Measurements from ENCODE around the gene HLA-DPB1.
A peak's percentile ranks its signal among the peaks of the same experiment; 100 is the strongest.

The HLA-DPB1 gene

GRCh38 chr6:33080127-33081089 is 4.6 kb downstream of the HLA-DPB1 start:
- no peak overlapping the region for H2AFZ ChIP-seq (ENCODE audit: low read length)
- no peak overlapping the region for H3K27ac ChIP-seq (ENCODE audit: low read length)

GRCh38 chr6:33081098-33081824 is 5.5 kb downstream of the HLA-DPB1 start:
- Histone ChIP-seq H3K27ac (ENCODE audit: low read length) (no peak overlapping the region), H2AFZ (ENCODE audit: low read length) (no peak overlapping the region), H3K79me2 (ENCODE audit: low read length) (no peaks in the 10 kb centered on the region), H3K27me3 (replicated peaks; ENCODE audit: insufficient read depth, low read length) (no peaks in the 10 kb centered on the region), H3K9me2 (replicated peaks; ENCODE audit: insufficient read depth, low read length) (no peaks in the 10 kb centered on the region), H3K9ac (ENCODE audit: low read length) (no peak overlapping the region), H3K4me3 (ENCODE audit: low read length) (no peak overlapping the region), H3F3A (ENCODE audit: insufficient read depth, low read length) (no peaks in the 10 kb centered on the region), H3K4me1 (ENCODE audit: low read length) (0 out of 2 replicates have a peak, but pooled peaks cover 3% of the 10 kb centered on the region), H3K9me3 (replicated peaks; ENCODE audit: insufficient read depth, low read length) (no peaks in the 10 kb centered on the region), H3K36me3 (replicated peaks; ENCODE audit: insufficient read depth, low read length) (no peaks in the 10 kb centered on the region), H3K4me2 (ENCODE audit: low read depth, low read length) (no peak overlapping the region), H4K20me1 (ENCODE audit: insufficient read depth, low read length) (no peaks in the 10 kb centered on the region)
- no peak for DNase-seq
- TF ChIP-seq EZH2 (optimal IDR thresholded peaks at IDR 0.05; ENCODE audit: low read depth, low read length) (no peak), EZH2phosphoT487 (IDR thresholded peaks at IDR 0.05; ENCODE audit: low read length) (no peak), CTCF (IDR thresholded peaks at IDR 0.05; ENCODE audit: low read length) (no peak)

More at GRCh38 chr6:33080127-33081089, 4.6 kb downstream of the HLA-DPB1 start:
- no peak for DNase-seq
- Histone ChIP-seq H3K36me3 (replicated peaks; ENCODE audit: insufficient read depth, low read length) (no peaks in the 10 kb centered on the region), H3K9me3 (replicated peaks; ENCODE audit: insufficient read depth, low read length) (no peaks in the 10 kb centered on the region), H4K20me1 (ENCODE audit: insufficient read depth, low read length) (no peaks in the 10 kb centered on the region), H3K4me2 (ENCODE audit: low read depth, low read length) (no peak overlapping the region), H3K4me1 (ENCODE audit: low read length) (peaks cover 7% of the 10 kb centered on the region), H3K79me2 (ENCODE audit: low read length) (no peaks in the 10 kb centered on the region), H3F3A (ENCODE audit: insufficient read depth, low read length) (no peaks in the 10 kb centered on the region), H3K9me2 (replicated peaks; ENCODE audit: insufficient read depth, low read length) (no peaks in the 10 kb centered on the region), H3K9ac (ENCODE audit: low read length) (no peak overlapping the region), H3K27me3 (replicated peaks; ENCODE audit: insufficient read depth, low read length) (no peaks in the 10 kb centered on the region), H3K4me3 (ENCODE audit: low read length) (no peak overlapping the region)
- TF ChIP-seq EZH2phosphoT487 (IDR thresholded peaks at IDR 0.05; ENCODE audit: low read length) (no peak), CTCF (IDR thresholded peaks at IDR 0.05; ENCODE audit: low read length) (no peak), EZH2 (optimal IDR thresholded peaks at IDR 0.05; ENCODE audit: low read depth, low read length) (no peak)

- no peak overlapping the region for H3K4me2 ChIP-seq (ENCODE audit: low read depth, low read length)
- no peaks in the 10 kb centered on the region for H3K4me1 ChIP-seq (ENCODE audit: low read length)
- no peaks in the 10 kb centered on the region for H3K9me2 ChIP-seq (replicated peaks; ENCODE audit: insufficient read depth, low read length)
- no peaks in the 10 kb centered on the region for H4K20me1 ChIP-seq (ENCODE audit: insufficient read depth, low read length)
- no peak overlapping the region for H2AFZ ChIP-seq (ENCODE audit: low read length)
- peak; percentile 78 for TF ChIP-seq CTCF (IDR thresholded peaks at IDR 0.05; ENCODE audit: low read length)
- no peak for TF ChIP-seq EZH2phosphoT487 (IDR thresholded peaks at IDR 0.05; ENCODE audit: low read length)
- no peak for TF ChIP-seq EZH2 (optimal IDR thresholded peaks at IDR 0.05; ENCODE audit: low read depth, low read length)
- H3K27ac ChIP-seq (ENCODE audit: low read length): no peak overlapping the region
- no peaks in the 10 kb centered on the region for H3K36me3 ChIP-seq (replicated peaks; ENCODE audit: insufficient read depth, low read length)
- peak; percentile 45 for DNase-seq
- no peak overlapping the region for H3K9ac ChIP-seq (ENCODE audit: low read length)
- no peak overlapping the region for H3K4me3 ChIP-seq (ENCODE audit: low read length)
- H3F3A ChIP-seq (ENCODE audit: insufficient read depth, low read length): no peaks in the 10 kb centered on the region
- H3K79me2 ChIP-seq (ENCODE audit: low read length): no peaks in the 10 kb centered on the region
- H3K9me3 ChIP-seq (replicated peaks; ENCODE audit: insufficient read depth, low read length): no peaks in the 10 kb centered on the region
- no peaks in the 10 kb centered on the region for H3K27me3 ChIP-seq (replicated peaks; ENCODE audit: insufficient read depth, low read length)
Measured at GRCh38 chr6:33082702-33083101, 6.9 kb downstream of the HLA-DPB1 start.
